A673 (cell line): ENCODE results near the gene ATXN10. TPM values are rescaled to one million over a fixed set of nuclear protein-coding genes. Genes with fewer than 3 reads are reported as not detected.

Experiments
- BruUV-seq: library from RNA; stranded (reverse); fragments of 400-500 nt; replicated peaks from 2 replicates; lab custom pipeline; 2021; lab: Mats Ljungman, UMichigan
- CTCF ChIA-PET: fragments of 300-600 bp; sonication (Branson Sonifier 250); formaldehyde crosslinking; loops from one replicate; lab custom pipeline; 2022; ENCODE audit warnings: antibody characterized with exemption; lab: Charles Lee
- POLR2A ChIA-PET: fragments of 300-600 bp; sonication (Branson Sonifier 250); formaldehyde crosslinking; loops from one replicate; lab custom pipeline; 2022; ENCODE audit warnings: antibody characterized with exemption; ENCODE audit not compliant: low non-redundant PET; lab: Charles Lee
- DNase-seq: peaks from one replicate; pipeline ENCODE4 v3.0.0-alpha.2; 2015; ENCODE audit warnings: low spot score
- H3K27ac ChIP-seq: fragments of 200-600 bp; sonication (generic); 2 replicates; pipeline ENCODE4 v1.5.1; 2016; ENCODE audit warnings: mixed run types, low read depth, mild to moderate bottlenecking, mixed read lengths, antibody characterized with exemption, low read length; ENCODE audit not compliant: poor library complexity, severe bottlenecking
- H3K27me3 ChIP-seq: fragments of 200-600 bp; sonication (generic); replicated peaks from 2 replicates; pipeline ENCODE4 v1.6.1; 2017; ENCODE audit warnings: mixed run types, low read depth, mild to moderate bottlenecking, mixed read lengths, antibody characterized with exemption, low read length; ENCODE audit not compliant: insufficient read depth, poor library complexity
- H3K36me3 ChIP-seq: fragments of 200-600 bp; sonication (generic); 2 replicates; pipeline ENCODE4 v1.6.1; 2016; ENCODE audit warnings: mixed run types, mild to moderate bottlenecking, mixed read lengths, antibody characterized with exemption, low read length; ENCODE audit not compliant: insufficient read depth, poor library complexity, severe bottlenecking
- H3K4me1 ChIP-seq: fragments of 200-600 bp; sonication (generic); 2 replicates; pipeline ENCODE4 v1.6.1; 2017; ENCODE audit warnings: mixed run types, mild to moderate bottlenecking, mixed read lengths, antibody characterized with exemption, low read length; ENCODE audit not compliant: insufficient read depth, poor library complexity, severe bottlenecking
- H3K4me3 ChIP-seq: fragments of 200-600 bp; sonication (generic); 2 replicates; pipeline ENCODE4 v1.5.1; 2016; ENCODE audit warnings: low read depth, mixed run types, mild to moderate bottlenecking, mixed read lengths, low read length; ENCODE audit not compliant: poor library complexity, severe bottlenecking
- H3K9me3 ChIP-seq: fragments of 200-600 bp; sonication (generic); 2 replicates; pipeline ENCODE4 v1.6.1; 2016; ENCODE audit warnings: mixed run types, low read depth, mild to moderate bottlenecking, mixed read lengths, antibody characterized with exemption, low read length; ENCODE audit not compliant: poor library complexity, severe bottlenecking
- EZH2 ChIP-seq: fragments of 200-600 bp; sonication (generic); IDR thresholded peaks from 2 replicates; pipeline ENCODE4 v1.6.1; 2017; ENCODE audit warnings: borderline replicate concordance, low read depth, mild to moderate bottlenecking, mixed read lengths, antibody characterized with exemption, low read length; ENCODE audit not compliant: poor library complexity, severe bottlenecking
- intact Hi-C: fragments of 100-400 bp; cut with micrococcal nuclease; formaldehyde crosslinking; loops from one replicate; pipeline ENCODE4 v1.10.0; 2022; ENCODE audit not compliant: unreplicated experiment
- total RNA-seq: library from RNA; stranded (reverse); gene quantifications from 2 replicates; pipeline ENCODE4 v1.2.3, GENCODE V29; 2021
- TF ChIP-seq, protein P1 (sequence below): fragments of 300-800, 200-600 bp; sonication (generic); conservative IDR thresholded peaks from 2 replicates; pipeline ENCODE4 v1.5.1; 2017; ENCODE audit warnings: low read depth, mild to moderate bottlenecking, antibody characterized with exemption, low read length, moderate library complexity, mixed read lengths

ATXN10 gene
- total RNA-seq, 1 experiment from 2014 or later, result 294 TPM

GRCh38 chr22:45838305-45838887 is 166.8 kb downstream of the ATXN10 start:
- Histone ChIP-seq H3K27me3 (no peaks in the 10 kb centered on the region), H3K9me3 (no peaks in the 10 kb centered on the region), H3K4me1 (peaks cover 4% of the 10 kb centered on the region), H3K4me3 (no peak overlapping the region), H3K36me3 (peaks cover 3% of the 10 kb centered on the region), H3K27ac (no peak overlapping the region)
- TF ChIP-seq, protein P1, sequence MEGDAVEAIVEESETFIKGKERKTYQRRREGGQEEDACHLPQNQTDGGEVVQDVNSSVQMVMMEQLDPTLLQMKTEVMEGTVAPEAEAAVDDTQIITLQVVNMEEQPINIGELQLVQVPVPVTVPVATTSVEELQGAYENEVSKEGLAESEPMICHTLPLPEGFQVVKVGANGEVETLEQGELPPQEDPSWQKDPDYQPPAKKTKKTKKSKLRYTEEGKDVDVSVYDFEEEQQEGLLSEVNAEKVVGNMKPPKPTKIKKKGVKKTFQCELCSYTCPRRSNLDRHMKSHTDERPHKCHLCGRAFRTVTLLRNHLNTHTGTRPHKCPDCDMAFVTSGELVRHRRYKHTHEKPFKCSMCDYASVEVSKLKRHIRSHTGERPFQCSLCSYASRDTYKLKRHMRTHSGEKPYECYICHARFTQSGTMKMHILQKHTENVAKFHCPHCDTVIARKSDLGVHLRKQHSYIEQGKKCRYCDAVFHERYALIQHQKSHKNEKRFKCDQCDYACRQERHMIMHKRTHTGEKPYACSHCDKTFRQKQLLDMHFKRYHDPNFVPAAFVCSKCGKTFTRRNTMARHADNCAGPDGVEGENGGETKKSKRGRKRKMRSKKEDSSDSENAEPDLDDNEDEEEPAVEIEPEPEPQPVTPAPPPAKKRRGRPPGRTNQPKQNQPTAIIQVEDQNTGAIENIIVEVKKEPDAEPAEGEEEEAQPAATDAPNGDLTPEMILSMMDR, result no peak
- no peak for TF ChIP-seq EZH2
- no peak for DNase-seq
- no TSS peak for BruUV-seq
- intact Hi-C loops, result no loop called here
- POLR2A ChIA-PET, result no interaction called here
- CTCF ChIA-PET, result no interaction called here

GRCh38 chr22:45840483-45840882 is 168.8 kb downstream of the ATXN10 start:
- TF ChIP-seq EZH2, result no peak
- TF ChIP-seq, protein P1, result no peak
- Histone ChIP-seq H3K27ac (no peak overlapping the region), H3K9me3 (no peaks in the 10 kb centered on the region), H3K4me1 (peaks cover 8% of the 10 kb centered on the region), H3K36me3 (no peaks in the 10 kb centered on the region), H3K27me3 (no peaks in the 10 kb centered on the region), H3K4me3 (no peak overlapping the region)
- no peak for DNase-seq
- CTCF ChIA-PET, result no interaction called here
- BruUV-seq, result no TSS peak
- POLR2A ChIA-PET, result no interaction called here
- intact Hi-C loops, result no loop called here

DNA sequence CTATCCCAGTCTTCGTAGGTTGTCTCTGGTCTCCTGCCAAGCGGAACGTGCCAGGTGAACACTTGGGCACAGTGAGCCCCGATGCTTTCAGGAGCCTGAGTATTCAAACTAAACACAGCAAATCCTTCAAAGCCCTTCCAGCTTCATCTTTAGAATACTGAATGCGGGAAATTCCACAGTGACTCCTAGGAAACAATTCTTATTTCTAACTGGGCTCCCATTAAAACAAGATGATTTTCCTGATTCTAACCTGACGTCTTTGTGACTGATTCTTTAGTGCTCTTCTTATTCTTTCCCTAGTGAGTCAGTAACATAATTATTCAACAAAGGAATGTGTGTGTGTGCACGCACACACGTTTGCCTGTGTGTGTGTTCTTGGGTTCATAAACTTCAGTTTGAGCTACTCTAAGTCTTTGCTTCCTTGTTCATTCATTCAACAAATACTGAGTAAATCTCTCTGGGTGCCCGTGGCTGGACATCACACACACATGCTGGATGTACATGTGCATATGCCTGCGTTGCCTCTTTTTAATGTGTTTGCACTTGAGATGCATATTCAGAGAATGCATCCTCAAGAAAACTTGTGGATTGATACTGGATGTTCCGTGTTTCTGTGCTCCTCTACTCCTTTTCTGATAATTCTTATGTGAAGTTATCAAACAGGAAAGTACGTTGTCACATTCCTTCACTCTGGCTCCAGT is 170.8 kb downstream of the ATXN10 start:
- ChIA-PET CTCF (no interaction called here), POLR2A (no interaction called here)
- DNase-seq, result no peak
- no peak overlapping the region for H3K27ac ChIP-seq
- H3K4me3 ChIP-seq, result no peak overlapping the region
- H3K9me3 ChIP-seq, result no peaks in the 10 kb centered on the region
- H3K4me1 ChIP-seq, result peaks cover 8% of the 10 kb centered on the region
- no peaks in the 10 kb centered on the region for H3K36me3 ChIP-seq
- TF ChIP-seq, protein P1, result no peak
- TF ChIP-seq EZH2, result no peak
- BruUV-seq, result no TSS peak
- no peaks in the 10 kb centered on the region for H3K27me3 ChIP-seq
- intact Hi-C loops, result no loop called here
